ENCODE data around the gene KLHL42.

KLHL42 gene

GRCh38 chr12:27754795-27755194, 25.2 kb upstream of the KLHL42 start:
- H3K4me1 ChIP-seq (ENCODE audit: control insufficient read depth in 1 of 2, insufficient read depth in 2 of 2, low read length in 2 of 2) = peaks cover 2 to 11% of the 10 kb centered on the region in 2 donors
- H3K9me3 ChIP-seq (ENCODE audit: control insufficient read depth in 1 of 2, low read length in 2 of 2) = no peaks in the 10 kb centered on the region
- H3K27me3 ChIP-seq (ENCODE audit: control insufficient read depth in 1 of 2, insufficient read depth in 2 of 2, low read length in 2 of 2) = no peaks in the 10 kb centered on the region
- H3K36me3 ChIP-seq (ENCODE audit: control insufficient read depth in 1 of 2, insufficient read depth in 2 of 2, low read length in 2 of 2) = peaks cover 5 to 14% of the 10 kb centered on the region in 2 donors
- no peak overlapping the region for H3K4me3 ChIP-seq (ENCODE audit: low read depth in 1 of 2, low read length in 2 of 2)
- no peak overlapping the region for H3K9ac ChIP-seq (ENCODE audit: low read depth in 1 of 2, low read length in 2 of 2)
- no peak overlapping the region for H3K27ac ChIP-seq (ENCODE audit: low read depth, low read length)

- Histone ChIP-seq H3K4me1 (ENCODE audit: control insufficient read depth in 1 of 2, insufficient read depth in 2 of 2, low read length in 2 of 2) (peaks cover 0 to 11% of the 10 kb centered on the region in 2 donors), H3K9me3 (ENCODE audit: control insufficient read depth in 1 of 2, low read length in 2 of 2) (no peaks in the 10 kb centered on the region), H3K27me3 (ENCODE audit: control insufficient read depth in 1 of 2, insufficient read depth in 2 of 2, low read length in 2 of 2) (no peaks in the 10 kb centered on the region), H3K36me3 (ENCODE audit: control insufficient read depth in 1 of 2, insufficient read depth in 2 of 2, low read length in 2 of 2) (peaks cover 5 to 14% of the 10 kb centered on the region in 2 donors), H3K9ac (ENCODE audit: low read depth in 1 of 2, low read length in 2 of 2) (no peak overlapping the region), H3K27ac (ENCODE audit: low read depth, low read length) (no peak overlapping the region), H3K4me3 (ENCODE audit: low read depth in 1 of 2, low read length in 2 of 2) (no peak overlapping the region)
Observed at GRCh38 chr12:27756670-27757195, 23.3 kb upstream of the KLHL42 start.

- Histone ChIP-seq H3K27me3 (ENCODE audit: control insufficient read depth in 1 of 2, insufficient read depth in 2 of 2, low read length in 2 of 2) (no peaks in the 10 kb centered on the region), H3K9me3 (ENCODE audit: control insufficient read depth in 1 of 2, low read length in 2 of 2) (no peaks in the 10 kb centered on the region), H3K4me1 (ENCODE audit: control insufficient read depth in 1 of 2, insufficient read depth in 2 of 2, low read length in 2 of 2) (no peaks in the 10 kb centered on the region), H3K4me3 (ENCODE audit: low read depth in 1 of 2, low read length in 2 of 2) (no peak overlapping the region), H3K9ac (ENCODE audit: low read depth in 1 of 2, low read length in 2 of 2) (no peak overlapping the region), H3K36me3 (ENCODE audit: control insufficient read depth in 1 of 2, insufficient read depth in 2 of 2, low read length in 2 of 2) (no peaks in the 10 kb centered on the region), H3K27ac (ENCODE audit: low read depth, low read length) (no peak overlapping the region)
Observed at GRCh38 chr12:27762757-27763156, 17.3 kb upstream of the KLHL42 start.

- H3K9me3 ChIP-seq (ENCODE audit: control insufficient read depth in 1 of 2, low read length in 2 of 2) = no peaks in the 10 kb centered on the region
- H3K27me3 ChIP-seq (ENCODE audit: control insufficient read depth in 1 of 2, insufficient read depth in 2 of 2, low read length in 2 of 2) = no peaks in the 10 kb centered on the region
- no peaks in the 10 kb centered on the region for H3K4me1 ChIP-seq (ENCODE audit: control insufficient read depth in 1 of 2, insufficient read depth in 2 of 2, low read length in 2 of 2)
- H3K9ac ChIP-seq (ENCODE audit: low read depth in 1 of 2, low read length in 2 of 2) = no peak overlapping the region
- H3K4me3 ChIP-seq (ENCODE audit: low read depth in 1 of 2, low read length in 2 of 2) = no peak overlapping the region
- no peak overlapping the region for H3K27ac ChIP-seq (ENCODE audit: low read depth, low read length)
- H3K36me3 ChIP-seq (ENCODE audit: control insufficient read depth in 1 of 2, insufficient read depth in 2 of 2, low read length in 2 of 2) = no peaks in the 10 kb centered on the region
Observed at GRCh38 chr12:27766587-27766986, 13.4 kb upstream of the KLHL42 start.

- Histone ChIP-seq H3K9ac (ENCODE audit: low read depth in 1 of 2, low read length in 2 of 2) (no peak overlapping the region), H3K4me1 (ENCODE audit: control insufficient read depth in 1 of 2, insufficient read depth in 2 of 2, low read length in 2 of 2) (no peaks in the 10 kb centered on the region), H3K9me3 (ENCODE audit: control insufficient read depth in 1 of 2, low read length in 2 of 2) (no peaks in the 10 kb centered on the region), H3K4me3 (ENCODE audit: low read depth in 1 of 2, low read length in 2 of 2) (no peak overlapping the region), H3K36me3 (ENCODE audit: control insufficient read depth in 1 of 2, insufficient read depth in 2 of 2, low read length in 2 of 2) (no peaks in the 10 kb centered on the region), H3K27me3 (ENCODE audit: control insufficient read depth in 1 of 2, insufficient read depth in 2 of 2, low read length in 2 of 2) (no peaks in the 10 kb centered on the region), H3K27ac (ENCODE audit: low read depth, low read length) (no peak overlapping the region)
Observed at GRCh38 chr12:27769142-27769673, 10.8 kb upstream of the KLHL42 start.

GRCh38 chr12:27771481-27772327, 8.3 kb upstream of the KLHL42 start:
- H3K4me1 ChIP-seq (ENCODE audit: control insufficient read depth in 1 of 2, insufficient read depth in 2 of 2, low read length in 2 of 2) = no peaks in the 10 kb centered on the region
- no peaks in the 10 kb centered on the region for H3K27me3 ChIP-seq (ENCODE audit: control insufficient read depth in 1 of 2, insufficient read depth in 2 of 2, low read length in 2 of 2)
- no peaks in the 10 kb centered on the region for H3K9me3 ChIP-seq (ENCODE audit: control insufficient read depth in 1 of 2, low read length in 2 of 2)
- no peak overlapping the region for H3K4me3 ChIP-seq (ENCODE audit: low read depth in 1 of 2, low read length in 2 of 2)
- H3K9ac ChIP-seq (ENCODE audit: low read depth in 1 of 2, low read length in 2 of 2) = no peak overlapping the region
- no peaks in the 10 kb centered on the region for H3K36me3 ChIP-seq (ENCODE audit: control insufficient read depth in 1 of 2, insufficient read depth in 2 of 2, low read length in 2 of 2)
- H3K27ac ChIP-seq (ENCODE audit: low read depth, low read length) = no peak overlapping the region

GRCh38 chr12:27772328-27773049, 7.5 kb upstream of the KLHL42 start:
- Histone ChIP-seq H3K36me3 (ENCODE audit: control insufficient read depth in 1 of 2, insufficient read depth in 2 of 2, low read length in 2 of 2) (no peaks in the 10 kb centered on the region), H3K27ac (ENCODE audit: low read depth, low read length) (no peak overlapping the region), H3K9me3 (ENCODE audit: control insufficient read depth in 1 of 2, low read length in 2 of 2) (no peaks in the 10 kb centered on the region), H3K27me3 (ENCODE audit: control insufficient read depth in 1 of 2, insufficient read depth in 2 of 2, low read length in 2 of 2) (no peaks in the 10 kb centered on the region), H3K9ac (ENCODE audit: low read depth in 1 of 2, low read length in 2 of 2) (no peak overlapping the region), H3K4me3 (ENCODE audit: low read depth in 1 of 2, low read length in 2 of 2) (no peak overlapping the region), H3K4me1 (ENCODE audit: control insufficient read depth in 1 of 2, insufficient read depth in 2 of 2, low read length in 2 of 2) (no peaks in the 10 kb centered on the region)

GRCh38 chr12:27777141-27777540, 2.9 kb upstream of the KLHL42 start:
- no peaks in the 10 kb centered on the region for H3K9me3 ChIP-seq (ENCODE audit: control insufficient read depth in 1 of 2, low read length in 2 of 2)
- no peak overlapping the region for H3K27ac ChIP-seq (ENCODE audit: low read depth, low read length)
- H3K36me3 ChIP-seq (ENCODE audit: control insufficient read depth in 1 of 2, insufficient read depth in 2 of 2, low read length in 2 of 2) = no peaks in the 10 kb centered on the region
- H3K9ac ChIP-seq (ENCODE audit: low read depth in 1 of 2, low read length in 2 of 2) = no peak overlapping the region
- H3K27me3 ChIP-seq (ENCODE audit: control insufficient read depth in 1 of 2, insufficient read depth in 2 of 2, low read length in 2 of 2) = no peaks in the 10 kb centered on the region
- no peak overlapping the region for H3K4me3 ChIP-seq (ENCODE audit: low read depth in 1 of 2, low read length in 2 of 2)
- H3K4me1 ChIP-seq (ENCODE audit: control insufficient read depth in 1 of 2, insufficient read depth in 2 of 2, low read length in 2 of 2) = peaks cover 16 to 20% of the 10 kb centered on the region in 2 donors

GRCh38 chr12:27778206-27778605, 1.8 kb upstream of the KLHL42 start:
- no peaks in the 10 kb centered on the region for H3K36me3 ChIP-seq (ENCODE audit: control insufficient read depth in 1 of 2, insufficient read depth in 2 of 2, low read length in 2 of 2)
- no peaks in the 10 kb centered on the region for H3K9me3 ChIP-seq (ENCODE audit: control insufficient read depth in 1 of 2, low read length in 2 of 2)
- H3K27me3 ChIP-seq (ENCODE audit: control insufficient read depth in 1 of 2, insufficient read depth in 2 of 2, low read length in 2 of 2) = no peaks in the 10 kb centered on the region
- no peak overlapping the region for H3K4me3 ChIP-seq (ENCODE audit: low read depth in 1 of 2, low read length in 2 of 2)
- H3K4me1 ChIP-seq (ENCODE audit: control insufficient read depth in 1 of 2, insufficient read depth in 2 of 2, low read length in 2 of 2) = peaks cover 20 to 25% of the 10 kb centered on the region in 2 donors
- H3K27ac ChIP-seq (ENCODE audit: low read depth, low read length) = no peak overlapping the region
- H3K9ac ChIP-seq (ENCODE audit: low read depth in 1 of 2, low read length in 2 of 2) = no peak overlapping the region

- Histone ChIP-seq H3K9me3 (ENCODE audit: control insufficient read depth in 1 of 2, low read length in 2 of 2) (no peaks in the 10 kb centered on the region), H3K27me3 (ENCODE audit: control insufficient read depth in 1 of 2, insufficient read depth in 2 of 2, low read length in 2 of 2) (no peaks in the 10 kb centered on the region), H3K4me3 (ENCODE audit: low read depth in 1 of 2, low read length in 2 of 2) (peak overlapping the region; percentile 71 to 92), H3K36me3 (ENCODE audit: control insufficient read depth in 1 of 2, insufficient read depth in 2 of 2, low read length in 2 of 2) (no peaks in the 10 kb centered on the region), H3K4me1 (ENCODE audit: control insufficient read depth in 1 of 2, insufficient read depth in 2 of 2, low read length in 2 of 2) (peaks cover 20 to 25% of the 10 kb centered on the region in 2 donors), H3K27ac (ENCODE audit: low read depth, low read length) (peak overlapping the region; percentile 85), H3K9ac (ENCODE audit: low read depth in 1 of 2, low read length in 2 of 2) (peak overlapping the region; percentile 26 to 90)
Observed at GRCh38 chr12:27779416-27779919, 565 bp upstream of the KLHL42 start.
